HCT116 (cell line): ENCODE measurements around the gene RABEP1. TPM values are rescaled to one million over a fixed set of nuclear protein-coding genes. Genes with fewer than 3 reads are reported as not detected.

ENCODE experiments used
- ATAC-seq: fragments of 200-7000 bp; cut with Tn5 transposase; 2 replicates; pipeline ENCODE4 v1.9.1; 2020; ENCODE audit warnings: mild to moderate bottlenecking, moderate library complexity
- BruUV-seq: library from RNA; stranded (reverse); fragments of 400-500 nt; replicated peaks from 2 replicates; lab custom pipeline; 2021; lab: Mats Ljungman, UMichigan
- CTCF ChIA-PET: fragments of 300-600 bp; sonication (Branson Sonifier 250); formaldehyde crosslinking; loops from one replicate; lab custom pipeline; 2021; ENCODE audit warnings: antibody characterized with exemption; lab: Charles Lee
- POLR2A ChIA-PET: fragments of 300-600, 350-600 bp; sonication (Branson Sonifier 250); formaldehyde crosslinking; loops from one replicate; lab custom pipeline; 2021; ENCODE audit warnings: antibody characterized with exemption; lab: Charles Lee
- RAD21 ChIA-PET, 2 experiments: fragments of 300-600 bp; sonication (Branson Sonifier 250); formaldehyde crosslinking; loops; one replicate each; lab custom pipeline; 2023; ENCODE audit warnings: low total read pairs in 2 of 2; ENCODE audit not compliant: uncharacterized antibody in 2 of 2, unreplicated experiment in 2 of 2, low non-redundant PET in 1 of 2; lab: Charles Lee
- DNase-seq: peaks from one replicate; pipeline ENCODE4 v3.0.0-alpha.2; 2010; ENCODE audit warnings: low read depth, low spot score
- H2AFZ ChIP-seq: fragments of 200-600 bp; shearing (Covaris generic), sonication (generic); 2 replicates; pipeline ENCODE4 v1.6.1; 2017; ENCODE audit warnings: low read depth, mixed run types, mixed read lengths, antibody characterized with exemption, low read length; ENCODE audit not compliant: poor library complexity, severe bottlenecking
- H3K27ac ChIP-seq: 2 replicates; pipeline ENCODE4 v1.5.1; 2012; ENCODE audit warnings: low read depth, low read length
- H3K27me3 ChIP-seq: fragments of 200-600 bp; sonication (generic); 2 replicates; pipeline ENCODE4 v1.6.1; 2016; ENCODE audit warnings: mixed run types, low read length, mixed read lengths; ENCODE audit not compliant: insufficient read depth
- H3K36me3 ChIP-seq, 2 experiments: fragments of 200-500 bp in 1 of 2; fragments of 200-600 bp in 1 of 2; sonication (Bioruptor generic) in 1 of 2; sonication (generic) in 1 of 2; 2 replicates each; pipeline versions ENCODE4 v1.5.1 to v1.6.1; 2014 to 2016; ENCODE audit warnings: low read length in 2 of 2, inconsistent platforms in 1 of 2, mixed read lengths in 1 of 2, mixed run types in 1 of 2; ENCODE audit not compliant: insufficient read depth in 2 of 2, control insufficient read depth in 1 of 2
- H3K4me1 ChIP-seq, 2 experiments: fragments of 200-600 bp in 1 of 2; sonication (generic) in 1 of 2; 2 replicates each; pipeline versions ENCODE4 v1.5.1 to v1.6.1; 2012 to 2017; ENCODE audit warnings: low read length in 2 of 2, inconsistent platforms in 1 of 2, mild to moderate bottlenecking in 1 of 2, mixed read lengths in 1 of 2, mixed run types in 1 of 2, moderate library complexity in 1 of 2; ENCODE audit not compliant: insufficient read depth in 2 of 2, control insufficient read depth in 1 of 2
- H3K4me2 ChIP-seq: fragments of 200-600 bp; sonication (generic); 2 replicates; pipeline ENCODE4 v1.6.1; 2017; ENCODE audit warnings: mixed run types, low read length, mixed read lengths
- H3K4me3 ChIP-seq, 2 experiments: fragments of 200-600 bp in 1 of 2; sonication (generic) in 1 of 2; replicated peaks in 1 of 2; 2 replicates each; pipeline ENCODE4 v1.5.1; 2011 to 2016; ENCODE audit warnings: low read length in 2 of 2, control low read depth in 1 of 2, low read depth in 1 of 2, mild to moderate bottlenecking in 1 of 2, mixed read lengths in 1 of 2, mixed run types in 1 of 2
- H3K79me2 ChIP-seq: fragments of 200-600 bp; sonication (generic); 2 replicates; pipeline ENCODE4 v1.6.1; 2017; ENCODE audit warnings: mild to moderate bottlenecking, mixed run types, low read length, moderate library complexity, mixed read lengths; ENCODE audit not compliant: insufficient read depth
- H3K9ac ChIP-seq: fragments of 200-600 bp; sonication (generic); 2 replicates; pipeline ENCODE4 v1.6.1; 2016; ENCODE audit warnings: low read length, mixed read lengths
- H3K9me2 ChIP-seq: fragments of 200-600 bp; sonication (generic), shearing (Covaris generic); 2 replicates; pipeline ENCODE4 v1.6.1; 2017; ENCODE audit warnings: mixed run types, mild to moderate bottlenecking, moderate library complexity; ENCODE audit not compliant: insufficient read depth
- H3K9me3 ChIP-seq, 2 experiments: fragments of 200-500 bp in 1 of 2; fragments of 200-600 bp in 1 of 2; sonication (Bioruptor generic) in 1 of 2; sonication (generic) in 1 of 2; 2 replicates each; pipeline ENCODE4 v1.6.1; 2014 to 2017; ENCODE audit warnings: low read length in 2 of 2, mixed read lengths in 2 of 2, inconsistent platforms in 1 of 2, low read depth in 1 of 2, mild to moderate bottlenecking in 1 of 2, mixed run types in 1 of 2, moderate library complexity in 1 of 2; ENCODE audit not compliant: control insufficient read depth in 1 of 2, insufficient read depth in 1 of 2
- H4K20me1 ChIP-seq: fragments of 200-600 bp; sonication (generic), shearing (Covaris generic); 2 replicates; pipeline ENCODE4 v1.6.1; 2017; ENCODE audit warnings: mixed run types, mild to moderate bottlenecking, moderate library complexity; ENCODE audit not compliant: insufficient read depth
- CBX3 ChIP-seq: IDR thresholded peaks from 2 replicates; pipeline ENCODE4 v1.6.1; 2012; ENCODE audit warnings: low read depth
- CEBPB ChIP-seq: IDR thresholded peaks from 2 replicates; pipeline ENCODE4 v1.6.1; 2012; ENCODE audit warnings: low read depth
- CTCF ChIP-seq, 3 experiments: fragments of 200-600 bp in 1 of 3; sonication (generic) in 1 of 3; IDR thresholded peaks in 2 of 3; conservative IDR thresholded peaks in 1 of 3; 2 replicates each; pipeline ENCODE4 v1.5.1; 2012 to 2017; ENCODE audit warnings: low read depth in 2 of 3, low read length in 2 of 3, antibody characterized with exemption in 1 of 3, borderline replicate concordance in 1 of 3, control low read depth in 1 of 3, mild to moderate bottlenecking in 1 of 3, mixed read lengths in 1 of 3, mixed run types in 1 of 3, moderate library complexity in 1 of 3; ENCODE audit not compliant: insufficient read depth in 1 of 3
- ELF1 ChIP-seq: IDR thresholded peaks from 2 replicates; pipeline ENCODE4 v1.6.1; 2012; ENCODE audit warnings: low read depth, borderline replicate concordance
- FOSL1 ChIP-seq: IDR thresholded peaks from 2 replicates; pipeline ENCODE4 v1.6.1; 2012; ENCODE audit warnings: low read depth
- JUND ChIP-seq: IDR thresholded peaks from 2 replicates; pipeline ENCODE4 v1.6.1; 2012
- MAX ChIP-seq: IDR thresholded peaks from 2 replicates; pipeline ENCODE4 v1.6.1; 2012
- POLR2A ChIP-seq: IDR thresholded peaks from 2 replicates; pipeline ENCODE4 v1.7.0; 2011; ENCODE audit warnings: borderline replicate concordance; ENCODE audit not compliant: insufficient read depth, insufficient read length; ENCODE audit errors: extremely low read depth
- RAD21 ChIP-seq: IDR thresholded peaks from 2 replicates; pipeline ENCODE4 v1.6.1; 2012; ENCODE audit warnings: low read depth, mild to moderate bottlenecking
- REST ChIP-seq: IDR thresholded peaks from 2 replicates; pipeline ENCODE4 v1.6.1; 2012; ENCODE audit warnings: low read depth
- SP1 ChIP-seq: IDR thresholded peaks from 2 replicates; pipeline ENCODE4 v1.6.1; 2012; ENCODE audit warnings: low read depth
- SRF ChIP-seq: IDR thresholded peaks from 2 replicates; pipeline ENCODE4 v1.6.1; 2012; ENCODE audit warnings: low read depth
- TCF7L2 ChIP-seq: IDR thresholded peaks from 2 replicates; pipeline ENCODE4 v1.7.0; 2011; ENCODE audit warnings: borderline replicate concordance, inconsistent platforms; ENCODE audit not compliant: insufficient read depth, insufficient read length; ENCODE audit errors: extremely low read depth
- YY1 ChIP-seq: IDR thresholded peaks from 2 replicates; pipeline ENCODE4 v1.6.1; 2011; ENCODE audit warnings: low read length, low read depth, moderate library complexity, mild to moderate bottlenecking; ENCODE audit not compliant: insufficient replicate concordance; ENCODE audit errors: extremely low read depth
- ZBTB33 ChIP-seq: IDR thresholded peaks from 2 replicates; pipeline ENCODE4 v1.6.1; 2011; ENCODE audit warnings: mild to moderate bottlenecking, low read length, moderate library complexity; ENCODE audit not compliant: insufficient replicate concordance; ENCODE audit errors: extremely low read depth
- ZFX ChIP-seq: fragments of 450-650 bp; IDR thresholded peaks from 2 replicates; pipeline ENCODE4 v1.6.1; 2017
- ZNF274 ChIP-seq: fragments of 200-500 bp; sonication (Bioruptor generic); IDR thresholded peaks from 2 replicates; pipeline ENCODE4 v1.6.1; 2014; ENCODE audit warnings: mild to moderate bottlenecking, low read depth, low read length, inconsistent platforms
- intact Hi-C: fragments of 100-400 bp; cut with micrococcal nuclease; formaldehyde crosslinking; loops from 2 replicates; pipeline ENCODE4 v1.10.0; 2022
- total RNA-seq: library from RNA; stranded (reverse); gene quantifications from one replicate; pipeline ENCODE4 v1.2.1, GENCODE V29; 2021; ENCODE audit not compliant: unreplicated experiment

Gene RABEP1
- total RNA-seq, 1 experiment from 2014 or later, result 38.5 TPM

GRCh38 chr17:5247621-5248020, 34.5 kb upstream of the RABEP1 start:
- Histone ChIP-seq H2AFZ (no peak overlapping the region), H4K20me1 (no peaks in the 10 kb centered on the region), H3K27ac (no peak overlapping the region), H3K36me3 (no peaks in the 10 kb centered on the region)
- ChIA-PET RAD21 (no interaction called here), CTCF (interaction anchor here (1.0 to 1.5 kb wide), 3 partner anchors 10 to 193 kb away, joined by 3 read pairs; partner anchors contain the start of gene C1QBP)
- TF ChIP-seq POLR2A (no peak), JUND (no peak), CEBPB (no peak), ZNF274 (no peak), REST (no peak), FOSL1 (no peak), SRF (no peak), ELF1 (no peak), TCF7L2 (no peak), ZBTB33 (no peak), YY1 (no peak), RAD21 (no peak), SP1 (no peak), MAX (no peak), CBX3 (no peak), CTCF (IDR thresholded peaks at IDR 0.05 in 2 of 3, conservative IDR thresholded peaks at IDR 0.05 in 1 of 3; ENCODE audit: borderline replicate concordance in 1 of 3, insufficient read depth in 1 of 3, low read depth in 2 of 3, low read length in 2 of 3) (no peak), ZFX (no peak)
- TF ChIP-seq, all 23 proteins: peak for 0
- Histone ChIP-seq H3K4me1 (no peaks in the 10 kb centered on the region), H3K9ac (no peak overlapping the region), H3K79me2 (no peaks in the 10 kb centered on the region), H3K27me3 (no peaks in the 10 kb centered on the region), H3K9me2 (no peaks in the 10 kb centered on the region), H3K4me2 (no peak overlapping the region), H3K9me3 (no peaks in the 10 kb centered on the region), H3K4me3 (no peak overlapping the region)
- BruUV-seq, result no TSS peak
- ATAC-seq (no peak), DNase-seq (no peak)
- POLR2A ChIA-PET, result no interaction called here
- intact Hi-C loops, result loop anchor here (5.0 kb wide), 2 partner anchors 1175 to 1190 kb away; partner anchors contain the start of gene AIPL1
